ENCODE measurements around the gene GAK.

DNA sequence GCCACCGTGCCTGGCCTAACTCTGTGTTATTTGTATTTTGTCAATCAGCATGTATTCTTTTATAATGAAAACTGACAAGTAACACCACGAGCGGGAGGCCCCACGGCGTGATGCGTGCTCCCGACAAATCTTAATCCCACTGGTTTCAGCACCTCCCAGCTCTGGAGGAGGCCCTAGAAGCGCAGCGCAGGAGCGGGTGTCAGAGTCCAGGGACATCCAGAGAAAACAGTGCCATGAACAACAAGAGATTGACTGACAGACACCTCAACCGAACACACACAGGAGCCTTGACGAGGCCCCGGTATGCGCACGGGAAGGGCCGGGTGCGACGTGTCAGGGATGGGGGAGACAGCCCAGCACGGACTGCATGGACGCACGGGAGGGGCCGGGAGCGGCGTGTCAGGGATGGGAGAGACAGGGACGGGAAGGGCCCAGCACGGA is 23.0 kb downstream of the GAK start:
- TF ChIP-seq, protein P1, sequence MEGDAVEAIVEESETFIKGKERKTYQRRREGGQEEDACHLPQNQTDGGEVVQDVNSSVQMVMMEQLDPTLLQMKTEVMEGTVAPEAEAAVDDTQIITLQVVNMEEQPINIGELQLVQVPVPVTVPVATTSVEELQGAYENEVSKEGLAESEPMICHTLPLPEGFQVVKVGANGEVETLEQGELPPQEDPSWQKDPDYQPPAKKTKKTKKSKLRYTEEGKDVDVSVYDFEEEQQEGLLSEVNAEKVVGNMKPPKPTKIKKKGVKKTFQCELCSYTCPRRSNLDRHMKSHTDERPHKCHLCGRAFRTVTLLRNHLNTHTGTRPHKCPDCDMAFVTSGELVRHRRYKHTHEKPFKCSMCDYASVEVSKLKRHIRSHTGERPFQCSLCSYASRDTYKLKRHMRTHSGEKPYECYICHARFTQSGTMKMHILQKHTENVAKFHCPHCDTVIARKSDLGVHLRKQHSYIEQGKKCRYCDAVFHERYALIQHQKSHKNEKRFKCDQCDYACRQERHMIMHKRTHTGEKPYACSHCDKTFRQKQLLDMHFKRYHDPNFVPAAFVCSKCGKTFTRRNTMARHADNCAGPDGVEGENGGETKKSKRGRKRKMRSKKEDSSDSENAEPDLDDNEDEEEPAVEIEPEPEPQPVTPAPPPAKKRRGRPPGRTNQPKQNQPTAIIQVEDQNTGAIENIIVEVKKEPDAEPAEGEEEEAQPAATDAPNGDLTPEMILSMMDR (IDR thresholded peaks at IDR 0.05), result no peak
- TF ChIP-seq POLR2AphosphoS5 (IDR thresholded peaks at IDR 0.05; ENCODE audit: low read depth, low read length), result no peak
- TF ChIP-seq, protein P2, sequence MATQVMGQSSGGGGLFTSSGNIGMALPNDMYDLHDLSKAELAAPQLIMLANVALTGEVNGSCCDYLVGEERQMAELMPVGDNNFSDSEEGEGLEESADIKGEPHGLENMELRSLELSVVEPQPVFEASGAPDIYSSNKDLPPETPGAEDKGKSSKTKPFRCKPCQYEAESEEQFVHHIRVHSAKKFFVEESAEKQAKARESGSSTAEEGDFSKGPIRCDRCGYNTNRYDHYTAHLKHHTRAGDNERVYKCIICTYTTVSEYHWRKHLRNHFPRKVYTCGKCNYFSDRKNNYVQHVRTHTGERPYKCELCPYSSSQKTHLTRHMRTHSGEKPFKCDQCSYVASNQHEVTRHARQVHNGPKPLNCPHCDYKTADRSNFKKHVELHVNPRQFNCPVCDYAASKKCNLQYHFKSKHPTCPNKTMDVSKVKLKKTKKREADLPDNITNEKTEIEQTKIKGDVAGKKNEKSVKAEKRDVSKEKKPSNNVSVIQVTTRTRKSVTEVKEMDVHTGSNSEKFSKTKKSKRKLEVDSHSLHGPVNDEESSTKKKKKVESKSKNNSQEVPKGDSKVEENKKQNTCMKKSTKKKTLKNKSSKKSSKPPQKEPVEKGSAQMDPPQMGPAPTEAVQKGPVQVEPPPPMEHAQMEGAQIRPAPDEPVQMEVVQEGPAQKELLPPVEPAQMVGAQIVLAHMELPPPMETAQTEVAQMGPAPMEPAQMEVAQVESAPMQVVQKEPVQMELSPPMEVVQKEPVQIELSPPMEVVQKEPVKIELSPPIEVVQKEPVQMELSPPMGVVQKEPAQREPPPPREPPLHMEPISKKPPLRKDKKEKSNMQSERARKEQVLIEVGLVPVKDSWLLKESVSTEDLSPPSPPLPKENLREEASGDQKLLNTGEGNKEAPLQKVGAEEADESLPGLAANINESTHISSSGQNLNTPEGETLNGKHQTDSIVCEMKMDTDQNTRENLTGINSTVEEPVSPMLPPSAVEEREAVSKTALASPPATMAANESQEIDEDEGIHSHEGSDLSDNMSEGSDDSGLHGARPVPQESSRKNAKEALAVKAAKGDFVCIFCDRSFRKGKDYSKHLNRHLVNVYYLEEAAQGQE (IDR thresholded peaks at IDR 0.05; ENCODE audit: insufficient read depth in 1 of 2, low read depth in 2 of 2, low read length in 1 of 2), result no peak

Measured in Panc1 (cell line).